HT1080 (cell line): ENCODE data around the gene ANAPC15. TPM values are rescaled to one million over a fixed set of nuclear protein-coding genes. Genes with fewer than 3 reads are reported as not detected.

Source experiments
- DNase-seq: peaks from one replicate; pipeline ENCODE4 v3.0.0-alpha.2; 2015; ENCODE audit warnings: low read depth
- total RNA-seq: library from RNA; depleted of rRNA; stranded (reverse); fragments of >200 nt; shearing (Covaris generic); gene quantifications from 2 replicates; pipeline ENCODE4 v1.2.3, GENCODE V29; 2014

The ANAPC15 gene
- total RNA-seq, 1 experiment from 2014 or later = 70.7 TPM

- no peak for DNase-seq
Measured at GRCh38 chr11:72125956-72126355, 13.5 kb upstream of the ANAPC15 start.

- no peak for DNase-seq
Measured at GRCh38 chr11:72124046-72124445, 11.6 kb upstream of the ANAPC15 start.

DNA sequence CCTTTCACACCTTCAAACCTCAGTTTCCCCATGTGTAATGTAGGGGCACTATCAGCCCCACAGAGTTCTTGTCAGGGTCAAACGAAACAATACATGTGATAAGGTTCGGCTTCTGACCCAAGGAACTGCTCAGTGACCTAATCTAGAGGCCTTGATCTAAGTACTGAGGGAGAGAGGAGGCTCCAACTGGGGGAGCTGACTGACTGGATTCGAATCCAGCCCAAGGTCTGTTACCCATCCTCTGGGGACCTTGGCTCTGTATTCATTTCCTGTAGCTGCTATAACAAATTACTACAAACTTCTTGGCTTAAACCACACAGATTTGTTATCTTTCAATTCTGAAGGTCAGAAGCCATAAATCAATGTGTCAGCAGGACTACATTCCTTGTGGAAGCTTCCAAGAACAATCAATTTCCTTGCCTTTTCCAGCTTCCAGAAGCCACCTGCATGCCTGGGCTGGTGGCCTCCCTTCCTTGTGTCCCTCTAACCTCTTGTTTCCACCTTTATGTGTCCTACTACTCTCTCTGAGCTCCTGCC, 10.7 kb upstream of the ANAPC15 start:
- no peak for DNase-seq

GRCh38 chr11:72122607-72123006, 10.1 kb upstream of the ANAPC15 start:
- DNase-seq = no peak

DNA sequence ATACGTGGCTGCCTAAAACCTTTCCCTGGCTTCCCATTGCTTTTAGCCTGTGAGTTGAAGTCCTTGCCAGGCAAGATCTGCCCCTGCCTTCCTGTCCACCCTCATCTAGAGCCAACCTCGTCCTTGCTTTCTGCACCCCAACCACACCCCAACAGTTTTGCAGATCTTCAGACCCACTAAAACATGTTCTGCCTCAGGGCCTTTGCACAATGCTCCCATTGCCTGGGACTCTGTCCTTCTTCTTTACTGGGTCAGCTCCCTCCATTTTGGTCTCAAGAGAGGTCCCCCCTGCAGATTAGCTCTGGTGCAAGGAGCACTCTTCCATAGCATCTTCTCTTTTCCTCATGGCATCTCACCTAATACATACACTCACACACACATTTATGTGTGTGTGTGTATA, 8.4 kb upstream of the ANAPC15 start:
- DNase-seq = no peak

DNA sequence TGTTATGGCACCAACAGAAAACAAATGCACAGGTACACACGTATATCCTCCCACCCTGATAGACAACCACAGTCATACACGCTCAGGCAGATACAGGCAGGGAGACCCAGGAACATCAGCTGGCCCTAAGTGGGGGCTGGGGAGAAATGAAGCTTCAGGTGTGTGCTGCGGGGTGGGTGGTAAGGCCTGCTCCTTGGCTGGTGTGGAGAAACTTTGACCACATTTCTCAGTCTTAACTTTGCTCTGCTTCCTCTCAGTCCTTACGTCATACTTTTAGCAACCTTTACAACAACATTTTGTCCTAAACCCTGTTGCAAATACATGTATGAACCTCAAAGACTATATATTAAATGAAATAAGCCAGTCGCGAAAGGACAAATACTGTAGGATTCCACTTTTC, 6.7 kb upstream of the ANAPC15 start:
- no peak for DNase-seq

DNA sequence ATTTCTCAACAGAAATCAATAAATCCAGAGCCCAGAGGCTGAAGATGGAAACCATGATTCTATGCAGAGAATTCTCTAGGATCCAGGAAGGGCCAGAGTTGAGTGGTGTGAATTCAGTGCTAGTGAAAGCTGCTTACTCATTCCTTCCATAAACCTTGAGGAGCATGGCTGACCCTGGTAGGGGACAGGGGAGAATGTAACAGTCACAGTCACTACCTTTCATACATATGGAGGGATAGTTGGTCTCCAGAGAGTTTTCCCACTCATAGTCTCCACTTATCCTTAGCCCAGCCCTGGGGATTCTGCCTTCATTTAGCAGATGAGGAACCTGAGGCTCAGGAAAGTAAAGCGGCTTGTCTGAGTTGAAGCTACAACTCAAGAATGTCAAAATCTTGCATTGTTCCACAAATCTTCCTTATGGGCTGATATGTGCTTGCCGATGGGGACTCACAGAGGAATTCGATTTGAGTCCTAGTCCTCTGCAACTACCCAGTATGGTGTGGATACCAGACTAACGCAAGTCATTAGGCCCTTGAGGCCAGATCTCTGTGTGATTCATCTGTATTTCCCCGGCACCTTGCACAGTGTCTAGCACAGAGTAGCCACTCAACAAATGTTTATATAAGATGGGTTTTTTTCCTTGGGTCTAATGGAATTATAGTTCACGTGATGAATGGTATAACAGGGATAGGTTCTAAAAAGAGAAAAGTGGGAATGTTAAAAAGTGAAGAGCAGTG, 3.7 kb upstream of the ANAPC15 start:
- no peak for DNase-seq

DNA sequence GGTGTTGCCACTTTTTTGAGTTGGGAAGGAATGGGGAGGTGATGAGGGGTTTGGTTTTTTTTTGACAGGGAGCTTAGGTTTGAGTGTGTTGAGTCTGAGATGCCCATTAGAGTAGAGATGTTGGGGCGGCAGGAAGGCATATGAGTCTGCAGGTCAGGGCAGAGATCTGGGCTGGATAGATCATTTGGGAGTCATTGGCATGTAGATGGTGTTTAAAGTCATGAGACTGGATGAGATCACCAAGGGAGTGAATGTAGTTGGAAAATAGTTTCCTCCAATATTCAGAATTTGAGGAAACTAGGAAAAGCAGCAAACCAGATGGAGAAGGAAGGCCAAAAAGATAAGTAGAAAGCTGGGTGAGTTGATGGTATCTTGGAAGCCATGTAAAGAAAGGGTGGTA, 2.1 kb upstream of the ANAPC15 start:
- no peak for DNase-seq

DNA sequence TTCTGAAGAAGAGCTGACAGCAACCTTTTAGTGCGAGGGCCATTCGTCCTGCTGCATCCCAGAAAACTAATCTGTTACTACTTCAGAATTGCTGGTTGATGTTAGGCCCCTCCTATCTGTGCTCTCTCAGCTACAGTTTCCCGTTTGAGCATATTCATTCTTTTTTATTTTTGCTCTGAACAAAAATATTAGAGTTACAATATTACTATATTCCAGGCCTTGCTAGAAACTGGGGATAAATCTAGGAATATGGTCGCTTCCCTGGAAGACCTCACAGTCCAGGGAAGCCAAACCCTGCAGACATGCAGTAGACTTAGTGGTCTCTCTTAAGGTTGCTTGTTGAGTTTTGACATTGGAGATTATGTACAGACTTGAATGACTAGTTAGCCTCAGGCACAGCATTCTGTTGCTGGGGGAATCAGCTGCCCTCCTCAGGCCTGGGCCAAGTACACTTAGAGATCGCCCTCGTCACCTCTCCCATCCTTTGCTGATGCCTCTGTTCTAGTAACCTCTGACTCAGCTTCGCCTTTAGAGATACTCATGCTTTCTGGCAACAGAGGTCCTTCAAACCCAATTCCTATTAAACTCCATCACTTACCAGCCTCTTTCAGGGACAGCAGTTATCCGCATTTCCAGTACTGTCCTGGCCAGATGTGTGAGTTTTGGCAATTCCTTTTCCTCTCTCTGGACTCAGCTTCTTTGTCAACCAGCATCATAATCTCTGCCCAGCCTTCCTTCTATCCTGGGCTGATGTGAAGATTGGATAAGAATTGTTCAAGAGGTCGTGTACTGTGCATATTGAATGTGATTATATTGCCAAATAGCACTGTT, 698 bp upstream of the ANAPC15 start:
- peak; percentile 19 for DNase-seq

- no peak for DNase-seq
Measured at GRCh38 chr11:72111300-72112142, 974 bp downstream of the ANAPC15 start.

DNA sequence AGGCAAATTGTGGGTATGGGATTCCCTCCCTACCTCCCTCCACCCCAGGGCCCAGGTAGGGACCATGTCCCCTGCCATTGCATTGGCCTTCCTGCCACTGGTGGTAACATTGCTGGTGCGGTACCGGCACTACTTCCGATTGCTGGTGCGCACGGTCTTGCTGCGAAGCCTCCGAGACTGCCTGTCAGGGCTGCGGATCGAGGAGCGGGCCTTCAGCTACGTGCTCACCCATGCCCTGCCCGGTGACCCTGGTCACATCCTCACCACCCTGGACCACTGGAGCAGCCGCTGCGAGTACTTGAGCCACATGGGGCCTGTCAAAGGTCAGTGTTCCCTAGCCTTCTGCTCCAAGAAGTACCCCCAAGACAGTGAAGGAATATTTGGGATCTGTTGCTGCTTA, 6.6 kb downstream of the ANAPC15 start, which contains the start of gene TOMT:
Gene TOMT (plus strand): TSS at position 37 of the 400 bp plus-strand sequence. CDS start 28 bp downstream, at position 65.
- no peak for DNase-seq

DNA sequence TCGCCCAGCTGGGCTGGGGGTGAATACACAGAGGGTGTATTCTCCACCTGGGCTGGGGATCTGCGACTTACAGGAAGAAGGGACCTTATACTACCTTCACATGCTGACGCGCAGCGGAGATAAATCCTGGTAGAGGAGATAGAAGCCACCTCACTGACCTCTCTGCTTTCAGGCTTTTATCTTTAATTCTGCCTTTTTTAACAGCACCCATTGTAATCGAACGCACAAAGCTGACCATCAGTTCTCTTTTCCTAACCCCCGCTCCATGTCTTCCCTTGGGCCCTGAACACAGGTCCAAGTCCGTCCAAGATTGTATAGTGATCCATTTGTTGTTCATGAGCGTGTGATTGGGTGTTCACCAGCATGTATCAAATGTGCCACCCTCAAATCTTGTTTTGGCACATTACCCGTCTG, 8.7 kb downstream of the ANAPC15 start:
- no peak for DNase-seq

- peak; percentile 97 for DNase-seq
Measured at GRCh38 chr11:72102946-72103753, 9.3 kb downstream of the ANAPC15 start, which contains the start of gene LAMTOR1. Gene LAMTOR1, minus strand, starts transcription at chr11:72103297. Its CDS starts 73 bp downstream, at chr11:72103224.

- no peak for DNase-seq
Measured at GRCh38 chr11:72102631-72102945, 9.9 kb downstream of the ANAPC15 start.

DNA sequence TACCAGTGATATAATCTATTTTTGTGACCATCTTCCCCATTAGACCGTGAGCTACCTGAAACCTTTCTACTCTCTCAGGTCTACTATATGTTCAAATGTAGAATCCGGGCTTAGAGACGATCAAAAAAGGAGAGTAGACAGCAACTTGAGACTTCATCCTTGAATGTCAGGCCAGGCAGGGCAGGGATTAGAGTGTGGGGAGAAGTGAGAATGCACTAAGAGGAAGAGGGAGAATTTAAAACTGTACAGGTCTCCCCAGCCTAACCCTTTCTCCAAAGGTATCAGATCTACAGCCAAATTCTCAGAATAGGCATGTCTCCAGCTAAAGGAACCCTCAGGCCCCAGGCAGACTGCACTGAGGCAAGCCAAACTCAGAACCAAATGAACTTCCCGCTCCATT, 10.3 kb downstream of the ANAPC15 start:
- DNase-seq = no peak

DNA sequence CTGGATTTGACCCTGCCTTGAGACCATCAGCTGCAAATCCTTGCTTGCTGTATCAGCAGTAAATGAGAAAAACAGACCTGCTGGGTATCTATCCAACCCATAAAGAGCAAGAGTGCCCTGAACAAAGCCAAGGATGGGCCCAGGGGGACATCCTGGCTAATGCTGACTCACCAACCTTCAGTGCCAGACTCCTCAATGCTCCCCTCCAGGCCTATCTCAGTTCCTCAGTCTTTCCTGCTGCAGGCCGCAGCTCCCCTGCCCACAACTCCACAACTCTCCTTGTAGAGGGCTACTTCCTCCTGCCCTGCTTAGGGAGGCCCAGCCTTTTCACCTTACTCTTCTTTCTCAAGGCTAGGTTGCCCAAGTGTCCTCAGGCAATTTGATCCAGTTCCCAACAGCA, 12.0 kb downstream of the ANAPC15 start:
- no peak for DNase-seq

GRCh38 chr11:72100009-72100408, 12.5 kb downstream of the ANAPC15 start:
- DNase-seq = no peak

- DNase-seq = no peak
Measured at GRCh38 chr11:72098741-72099140, 13.8 kb downstream of the ANAPC15 start.

GRCh38 chr11:72091292-72091691, 21.2 kb downstream of the ANAPC15 start:
- DNase-seq = peak; percentile 55

GRCh38 chr11:72088076-72088808, 24.3 kb downstream of the ANAPC15 start:
- DNase-seq = no peak
